Upper lobe of left lung (tissue), 6 donors: ENCODE data around the gene SAMD1. TPM values are rescaled to one million over a fixed set of nuclear protein-coding genes. Genes with fewer than 3 reads are reported as not detected.

Source experiments
- ATAC-seq, 2 donors: fragments of 200-7000 bp; cut with Tn5 transposase; one replicate each; pipeline ENCODE4 v1.9.1; 2022; ENCODE audit warnings: mild to moderate bottlenecking in 2 of 2, moderate library complexity in 2 of 2; ENCODE audit not compliant: low FRiP score in 2 of 2
- DNase-seq, 2 donors: peaks; one replicate each; pipeline ENCODE4 v3.0.0-alpha.2; 2019 to 2020
- H3K27ac ChIP-seq, 4 donors: fragments of 200-600 bp; sonication (generic); one replicate each; pipeline ENCODE4 v1.5.1; 2016 to 2019
- H3K27me3 ChIP-seq, 4 donors: fragments of 200-600 bp; sonication (generic); one replicate each; pipeline ENCODE4 v1.5.1; 2017 to 2019
- H3K36me3 ChIP-seq, 4 donors: fragments of 200-600 bp; sonication (generic); one replicate each; pipeline ENCODE4 v1.5.1; 2016 to 2019
- H3K4me1 ChIP-seq, 4 donors: fragments of 200-600 bp; sonication (generic); one replicate each; pipeline ENCODE4 v1.5.1; 2018 to 2019
- H3K4me3 ChIP-seq, 4 donors: fragments of 200-600 bp; sonication (generic); one replicate each; pipeline ENCODE4 v1.5.1; 2017 to 2019; ENCODE audit warnings: mild to moderate bottlenecking in 2 of 4, moderate library complexity in 1 of 4
- H3K9me3 ChIP-seq, 4 donors: fragments of 200-600 bp; sonication (generic); one replicate each; pipeline ENCODE4 v1.5.1; 2018 to 2019
- CTCF ChIP-seq, 6 experiments: fragments of 450-650 bp in 4 of 6; fragments of 200-600 bp in 2 of 6; sonication (generic) in 2 of 6; IDR thresholded peaks; one replicate each; pipeline ENCODE4 v1.5.1; 2016 to 2019; ENCODE audit warnings: antibody characterized with exemption in 6 of 6
- EP300 ChIP-seq, 4 donors: sonication (generic); formaldehyde crosslinking; IDR thresholded peaks; one replicate each; pipeline ENCODE4 v1.5.1; 2017; ENCODE audit warnings: antibody characterized with exemption in 4 of 4, control low read depth in 2 of 4
- POLR2A ChIP-seq, 4 donors: fragments of 450-650 bp; IDR thresholded peaks; one replicate each; pipeline ENCODE4 v1.5.1; 2016 to 2017; ENCODE audit warnings: antibody characterized with exemption in 4 of 4, mild to moderate bottlenecking in 2 of 4
- POLR2AphosphoS5 ChIP-seq, 2 donors: sonication (generic); formaldehyde crosslinking; IDR thresholded peaks; one replicate each; pipeline ENCODE4 v1.5.1; 2017; ENCODE audit warnings: antibody characterized with exemption in 2 of 2
- WGBS, 2 donors: methylation state at CpG; one replicate each; pipeline ENCODE4 v1.1.5; 2017 to 2018; 5-methylcytosine and 5-hydroxymethylcytosine counted together
- total RNA-seq, 6 donors: library from RNA; depleted of rRNA in 4 of 6; stranded (reverse); fragments of >200 nt in 4 of 6; gene quantifications; one replicate each; pipeline versions ENCODE4 v1.1.0 to v1.2.1, GENCODE V29; 2016 to 2021
- donor health status: DM: no; HTN: no; CAD: no; lungs with moderate emphysema.
- donor health status: DM: no; HTN: yes; CAD: no; lungs with severe emphysema.

SAMD1 gene
- total RNA-seq, 6 donors from 2014 or later, result 17.8 to 62.8 (median 37.0) TPM

- Histone ChIP-seq H3K27me3 (no peaks in the 10 kb centered on the region), H3K36me3 (peaks cover 7 to 84% (median 60%) of the 10 kb centered on the region in 4 donors), H3K4me1 (no peaks in the 10 kb centered on the region), H3K27ac (no peak overlapping the region), H3K9me3 (no peaks in the 10 kb centered on the region), H3K4me3 (no peak overlapping the region)
- TF ChIP-seq POLR2A (IDR thresholded peaks at IDR 0.05), result no peak
- no peak for TF ChIP-seq CTCF (IDR thresholded peaks at IDR 0.05)
- no peak for TF ChIP-seq POLR2AphosphoS5 (IDR thresholded peaks at IDR 0.05)
- no peak for TF ChIP-seq EP300 (IDR thresholded peaks at IDR 0.05)
- 90% methylated on average over 1 of the region's 1 CpG; no CpG with 5 or more reads in 1 of the 2 donors for WGBS, 2 donors
- no peak for DNase-seq
- no peak for ATAC-seq
Measured at GRCh38 chr19:14103310-14103709, 12.8 kb upstream of the SAMD1 start.

GRCh38 chr19:14102756-14103155 lies 12.2 kb upstream of the SAMD1 start:
- Histone ChIP-seq H3K4me3 (no peak overlapping the region), H3K27me3 (no peaks in the 10 kb centered on the region), H3K9me3 (no peaks in the 10 kb centered on the region), H3K36me3 (peaks cover 7 to 90% (median 64%) of the 10 kb centered on the region in 4 donors), H3K27ac (peak overlapping the region in 1 of 4 donors; percentile 3), H3K4me1 (no peaks in the 10 kb centered on the region)
- no peak for TF ChIP-seq POLR2AphosphoS5 (IDR thresholded peaks at IDR 0.05)
- no peak for TF ChIP-seq CTCF (IDR thresholded peaks at IDR 0.05)
- no peak for TF ChIP-seq EP300 (IDR thresholded peaks at IDR 0.05)
- no peak for DNase-seq
- ATAC-seq, result no peak
- WGBS, 2 donors, result 88 to 98% methylated on average over 10 of the region's 10 CpGs

GRCh38 chr19:14102102-14102696 lies 11.6 kb upstream of the SAMD1 start:
- Histone ChIP-seq H3K27ac (peak overlapping the region in 1 of 4 donors; percentile 3), H3K27me3 (no peaks in the 10 kb centered on the region), H3K36me3 (peaks cover 7 to 91% (median 67%) of the 10 kb centered on the region in 4 donors), H3K4me3 (no peak overlapping the region), H3K4me1 (no peaks in the 10 kb centered on the region), H3K9me3 (no peaks in the 10 kb centered on the region)
- no peak for TF ChIP-seq CTCF (IDR thresholded peaks at IDR 0.05)
- TF ChIP-seq EP300 (IDR thresholded peaks at IDR 0.05), result no peak
- TF ChIP-seq POLR2AphosphoS5 (IDR thresholded peaks at IDR 0.05), result no peak
- no peak for TF ChIP-seq POLR2A (IDR thresholded peaks at IDR 0.05)
- ATAC-seq, result no peak
- no peak for DNase-seq
- 64 to 90% methylated on average over 8 to 11 of the region's 11 CpGs for WGBS, 2 donors

- H3K9me3 ChIP-seq, result no peaks in the 10 kb centered on the region
- no peaks in the 10 kb centered on the region for H3K4me1 ChIP-seq
- no peak for TF ChIP-seq CTCF (IDR thresholded peaks at IDR 0.05)
- TF ChIP-seq EP300 (IDR thresholded peaks at IDR 0.05), result no peak
- H3K27ac ChIP-seq, result no peak overlapping the region
- 92 to 93% methylated on average over 6 of the region's 6 CpGs for WGBS, 2 donors
- ATAC-seq (no peak), DNase-seq (no peak)
- no peaks in the 10 kb centered on the region for H3K27me3 ChIP-seq
- no peak overlapping the region for H3K4me3 ChIP-seq
- H3K36me3 ChIP-seq, result peaks cover 3 to 90% (median 63%) of the 10 kb centered on the region in 4 donors
Measured at GRCh38 chr19:14101003-14101545, 10.5 kb upstream of the SAMD1 start.
